Fibroblast of lung (primary cell): Measurements from ENCODE around the gene PDHX. TPM values are rescaled to one million over a fixed set of nuclear protein-coding genes. Genes with fewer than 3 reads are reported as not detected.

Source experiments
- DNase-seq, 2 donors: peaks; one replicate each; pipeline versions ENCODE4 v3.0.0 to v3.0.0-alpha.2; 2010; ENCODE audit warnings: low read depth in 2 of 2
- H2AFZ ChIP-seq: 2 replicates; pipeline ENCODE4 v1.5.1; 2012; ENCODE audit warnings: low read length, control low read depth, inconsistent platforms
- H3K27ac ChIP-seq: 2 replicates; pipeline ENCODE4 v1.5.1; 2011; ENCODE audit warnings: low read length, control low read depth; ENCODE audit not compliant: insufficient read depth
- H3K27me3 ChIP-seq: 2 replicates; pipeline ENCODE4 v1.5.1; 2011; ENCODE audit warnings: mild to moderate bottlenecking, low read length; ENCODE audit not compliant: control insufficient read depth, insufficient read depth
- H3K36me3 ChIP-seq: 2 replicates; pipeline ENCODE4 v1.5.1; 2011; ENCODE audit warnings: low read length; ENCODE audit not compliant: control insufficient read depth, insufficient read depth
- H3K4me1 ChIP-seq: 2 replicates; pipeline ENCODE4 v1.5.1; 2011; ENCODE audit warnings: low read length; ENCODE audit not compliant: control insufficient read depth, insufficient read depth; ENCODE audit errors: extremely low read depth
- H3K4me2 ChIP-seq: 2 replicates; pipeline ENCODE4 v1.5.1; 2011; ENCODE audit warnings: low read length, control low read depth; ENCODE audit not compliant: insufficient read depth; ENCODE audit errors: extremely low read depth
- H3K4me3 ChIP-seq, 4 experiments: fragments of 200-600 bp in 1 of 4; sonication (generic) in 1 of 4; replicated peaks in 1 of 4; 2 replicates each; pipeline ENCODE4 v1.5.1; 2011 to 2016; ENCODE audit warnings: low read length in 4 of 4, low read depth in 3 of 4, mild to moderate bottlenecking in 3 of 4, control low read depth in 2 of 4, inconsistent platforms in 1 of 4, mixed read lengths in 1 of 4; ENCODE audit not compliant: insufficient read depth in 1 of 4; ENCODE audit errors: control extremely low read depth in 1 of 4
- H3K79me2 ChIP-seq: 2 replicates; pipeline ENCODE4 v1.5.1; 2012; ENCODE audit warnings: mild to moderate bottlenecking, low read length, inconsistent platforms; ENCODE audit not compliant: control insufficient read depth, insufficient read depth
- H3K9ac ChIP-seq: 2 replicates; pipeline ENCODE4 v1.5.1; 2011; ENCODE audit warnings: mild to moderate bottlenecking, low read length, control low read depth; ENCODE audit not compliant: insufficient read depth
- H3K9me3 ChIP-seq: 2 replicates; pipeline ENCODE4 v1.5.1; 2012; ENCODE audit warnings: low read depth, low read length; ENCODE audit not compliant: control insufficient read depth, insufficient read depth
- H4K20me1 ChIP-seq: 2 replicates; pipeline ENCODE4 v1.5.1; 2011; ENCODE audit warnings: low read length; ENCODE audit not compliant: control insufficient read depth, insufficient read depth; ENCODE audit errors: extremely low read depth
- EZH2 ChIP-seq: IDR thresholded peaks from 2 replicates; pipeline ENCODE4 v1.5.1; 2012; ENCODE audit warnings: low read length, control low read depth, mild to moderate bottlenecking; ENCODE audit errors: missing control alignments
- polyA plus RNA-seq, 2 donors: library from polyadenylated mRNA; depleted of rRNA in 1 of 2; stranded (reverse) in 1 of 2; unstranded in 1 of 2; fragments of >200 nt; gene quantifications; 2 replicates each; pipeline ENCODE4 v1.2.1, GENCODE V29; 2011 to 2012; ENCODE audit warnings: missing spikeins in 1 of 2
- total RNA-seq: library from RNA; depleted of rRNA; stranded (reverse); fragments of >200 nt; gene quantifications from 2 replicates; pipeline ENCODE4 v1.2.1, GENCODE V29; 2014
- TF ChIP-seq, protein P1 (sequence below), 2 donors: IDR thresholded peaks in 1 of 2; conservative IDR thresholded peaks in 1 of 2; 1 replicate in 1 of 2; 2 replicates in 1 of 2; pipeline ENCODE4 v1.5.1; 2011 to 2012; ENCODE audit warnings: low read length in 2 of 2, control low read depth in 1 of 2, inconsistent platforms in 1 of 2, low read depth in 1 of 2, mild to moderate bottlenecking in 1 of 2

PDHX gene
- total and polyA plus RNA-seq, 2 donors (not counting 1 experiment from before 2014, with no cell fraction given) = 29.6 to 36.5 TPM

DNA sequence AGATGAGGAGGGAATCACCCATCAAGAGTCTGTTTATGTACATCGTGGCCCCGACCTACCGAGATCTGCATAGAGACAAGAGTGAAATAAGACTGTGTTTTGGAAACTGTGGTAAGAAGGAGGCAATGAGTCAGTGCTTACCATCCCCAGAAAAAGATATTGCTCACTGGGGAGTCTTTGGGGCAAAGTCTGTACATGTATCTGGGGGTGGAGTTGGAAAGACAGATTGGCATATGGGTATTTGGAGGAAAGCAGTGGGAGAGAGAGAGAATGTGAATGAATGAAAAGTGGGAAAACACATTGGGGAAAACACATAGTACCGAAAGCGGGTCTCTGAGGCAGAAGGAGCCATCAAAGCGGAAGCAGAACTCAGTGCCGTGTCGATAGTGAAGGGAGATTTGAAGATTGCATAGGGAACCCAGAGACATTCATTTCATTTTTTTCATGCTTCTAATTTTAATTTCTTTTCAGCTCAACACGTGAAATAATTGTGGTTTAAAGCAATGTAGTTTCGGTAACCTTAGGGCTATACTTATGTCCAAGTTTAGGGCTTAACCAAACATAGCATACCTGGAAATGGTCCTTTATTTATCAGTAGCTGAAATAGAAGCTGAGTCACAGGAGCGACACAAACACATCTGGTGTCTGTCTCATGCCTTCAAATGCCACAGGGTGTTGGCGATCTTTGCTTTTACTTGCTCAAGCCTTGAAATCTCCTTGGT lies 124.0 kb downstream of the PDHX start:
- Histone ChIP-seq H3K9ac (no peak overlapping the region), H3K27me3 (no peaks in the 10 kb centered on the region), H3K4me3 (no peak overlapping the region), H3K36me3 (no peaks in the 10 kb centered on the region), H3K4me1 (peaks cover 11% of the 10 kb centered on the region), H3K9me3 (no peaks in the 10 kb centered on the region), H3K79me2 (no peaks in the 10 kb centered on the region), H4K20me1 (no peaks in the 10 kb centered on the region), H3K4me2 (no peak overlapping the region), H3K27ac (no peak overlapping the region), H2AFZ (no peak overlapping the region)
- TF ChIP-seq, protein P1, sequence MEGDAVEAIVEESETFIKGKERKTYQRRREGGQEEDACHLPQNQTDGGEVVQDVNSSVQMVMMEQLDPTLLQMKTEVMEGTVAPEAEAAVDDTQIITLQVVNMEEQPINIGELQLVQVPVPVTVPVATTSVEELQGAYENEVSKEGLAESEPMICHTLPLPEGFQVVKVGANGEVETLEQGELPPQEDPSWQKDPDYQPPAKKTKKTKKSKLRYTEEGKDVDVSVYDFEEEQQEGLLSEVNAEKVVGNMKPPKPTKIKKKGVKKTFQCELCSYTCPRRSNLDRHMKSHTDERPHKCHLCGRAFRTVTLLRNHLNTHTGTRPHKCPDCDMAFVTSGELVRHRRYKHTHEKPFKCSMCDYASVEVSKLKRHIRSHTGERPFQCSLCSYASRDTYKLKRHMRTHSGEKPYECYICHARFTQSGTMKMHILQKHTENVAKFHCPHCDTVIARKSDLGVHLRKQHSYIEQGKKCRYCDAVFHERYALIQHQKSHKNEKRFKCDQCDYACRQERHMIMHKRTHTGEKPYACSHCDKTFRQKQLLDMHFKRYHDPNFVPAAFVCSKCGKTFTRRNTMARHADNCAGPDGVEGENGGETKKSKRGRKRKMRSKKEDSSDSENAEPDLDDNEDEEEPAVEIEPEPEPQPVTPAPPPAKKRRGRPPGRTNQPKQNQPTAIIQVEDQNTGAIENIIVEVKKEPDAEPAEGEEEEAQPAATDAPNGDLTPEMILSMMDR (conservative IDR thresholded peaks at IDR 0.05 in 1 of 2, IDR thresholded peaks at IDR 0.05 in 1 of 2; ENCODE audit: low read depth in 1 of 2, low read length in 2 of 2) = no peak
- TF ChIP-seq EZH2 = no peak
- DNase-seq = peak; percentile 49 to 90

GRCh38 chr11:35041070-35041554 lies 124.7 kb downstream of the PDHX start:
- H3K79me2 ChIP-seq = no peaks in the 10 kb centered on the region
- no peak overlapping the region for H2AFZ ChIP-seq
- H3K27me3 ChIP-seq = no peaks in the 10 kb centered on the region
- TF ChIP-seq, protein P1 (conservative IDR thresholded peaks at IDR 0.05 in 1 of 2, IDR thresholded peaks at IDR 0.05 in 1 of 2; ENCODE audit: low read depth in 1 of 2, low read length in 2 of 2) = no peak
- no peak for TF ChIP-seq EZH2
- no peak overlapping the region for H3K9ac ChIP-seq
- no peaks in the 10 kb centered on the region for H3K36me3 ChIP-seq
- no peak overlapping the region for H3K4me3 ChIP-seq
- no peaks in the 10 kb centered on the region for H4K20me1 ChIP-seq
- no peak overlapping the region for H3K4me2 ChIP-seq
- H3K27ac ChIP-seq = no peak overlapping the region
- peaks cover 6% of the 10 kb centered on the region for H3K4me1 ChIP-seq
- DNase-seq = no peak
- H3K9me3 ChIP-seq = no peaks in the 10 kb centered on the region

GRCh38 chr11:35042224-35042623 lies 125.8 kb downstream of the PDHX start:
- Histone ChIP-seq H2AFZ (no peak overlapping the region), H3K4me2 (no peak overlapping the region), H3K4me1 (peaks cover 4% of the 10 kb centered on the region), H3K36me3 (no peaks in the 10 kb centered on the region), H4K20me1 (no peaks in the 10 kb centered on the region), H3K27ac (no peak overlapping the region), H3K4me3 (no peak overlapping the region), H3K9ac (no peak overlapping the region), H3K9me3 (no peaks in the 10 kb centered on the region), H3K79me2 (no peaks in the 10 kb centered on the region), H3K27me3 (no peaks in the 10 kb centered on the region)
- no peak for DNase-seq
- TF ChIP-seq, protein P1 (conservative IDR thresholded peaks at IDR 0.05 in 1 of 2, IDR thresholded peaks at IDR 0.05 in 1 of 2; ENCODE audit: low read depth in 1 of 2, low read length in 2 of 2) = no peak
- TF ChIP-seq EZH2 = no peak
